Measurements from ENCODE around the gene PRUNE2.
"Not testable (repeated sequence)": the region's sequence is repeated elsewhere in the genome, so short reads cannot be mapped to it uniquely, and the experiment has no call there.

PRUNE2 gene

GRCh38 chr9:76905791-76906646 lies at the start of gene PRUNE2:
TSS of gene PRUNE2 (minus strand) at chr9:76906114. CDS start at chr9:76905963, 151 bp downstream.
- DNase-seq: no peak

GRCh38 chr9:76955406-76955805 lies 49.5 kb upstream of the PRUNE2 start:
- DNase-seq: not testable (repeated sequence)

- no peak for DNase-seq
These were observed 44.0 kb upstream of the PRUNE2 start for GRCh38 chr9:76949865-76950264.

- DNase-seq: no peak
These were observed 38.1 kb upstream of the PRUNE2 start for GRCh38 chr9:76944011-76944410.

GRCh38 chr9:76943054-76943453 lies 37.1 kb upstream of the PRUNE2 start:
- no peak for DNase-seq

- no peak for DNase-seq
These were observed 26.8 kb upstream of the PRUNE2 start for GRCh38 chr9:76932757-76933156.

- no peak for DNase-seq
These were observed 26.4 kb upstream of the PRUNE2 start for GRCh38 chr9:76932265-76932664.

GRCh38 chr9:76927540-76928240 lies 21.8 kb upstream of the PRUNE2 start:
- no peak for DNase-seq

GRCh38 chr9:76926846-76927245 lies 20.9 kb upstream of the PRUNE2 start:
- DNase-seq: no peak

GRCh38 chr9:76926324-76926741 lies 20.4 kb upstream of the PRUNE2 start:
- no peak for DNase-seq

- DNase-seq: no peak
These were observed 15.3 kb upstream of the PRUNE2 start for GRCh38 chr9:76921165-76921564.

- no peak for DNase-seq
These were observed 11.4 kb upstream of the PRUNE2 start for GRCh38 chr9:76917299-76917698.

GRCh38 chr9:76916231-76916630 lies 10.3 kb upstream of the PRUNE2 start:
- DNase-seq: no peak

GRCh38 chr9:76913467-76913866 lies 7.6 kb upstream of the PRUNE2 start:
- DNase-seq: no peak

GRCh38 chr9:76912636-76913275 lies 6.8 kb upstream of the PRUNE2 start:
- no peak for DNase-seq

- DNase-seq: no peak
These were observed 6.1 kb upstream of the PRUNE2 start for GRCh38 chr9:76911971-76912370.

GRCh38 chr9:76910861-76911260 lies 4.9 kb upstream of the PRUNE2 start:
- DNase-seq: no peak

- DNase-seq: no peak
These were observed 697 bp upstream of the PRUNE2 start for GRCh38 chr9:76906647-76906975.

GRCh38 chr9:76904661-76905457 lies 1.1 kb downstream of the PRUNE2 start:
- DNase-seq: no peak

GRCh38 chr9:76902395-76902794 lies 3.5 kb downstream of the PRUNE2 start:
- no peak for DNase-seq

- no peak for DNase-seq
These were observed 4.1 kb downstream of the PRUNE2 start for GRCh38 chr9:76901801-76902200.

- no peak for DNase-seq
These were observed 5.0 kb downstream of the PRUNE2 start for GRCh38 chr9:76900884-76901440.

- DNase-seq: no peak
These were observed 7.1 kb downstream of the PRUNE2 start for GRCh38 chr9:76898786-76899185.

Data from stimulated activated CD4-positive, alpha-beta T cell treated with anti-CD3 and anti-CD28 coated beads, Interleukin-4, amount 100 ng/mL, for 4 hours (primary cell).